WTC11 (cell line): ENCODE results near the gene INPP5F. TPM values are rescaled to one million over a fixed set of nuclear protein-coding genes. Genes with fewer than 3 reads are reported as not detected.

Experiments
- ATAC-seq: fragments of 200-7000 bp; cut with Tn5 transposase; 2 replicates; pipeline ENCODE4 v1.10.0; 2021; ENCODE audit warnings: mild to moderate bottlenecking, moderate library complexity
- Bru-seq: library from RNA; stranded (reverse); fragments of 400-500 nt; gene quantifications from one replicate; lab custom pipeline; 2021; lab: Mats Ljungman, UMichigan
- CTCF ChIA-PET: fragments of 300-600 bp; sonication (Branson Sonifier 250); formaldehyde crosslinking; loops from one replicate; lab custom pipeline; 2021; ENCODE audit warnings: antibody characterized with exemption; lab: Charles Lee
- POLR2A ChIA-PET: fragments of 350-600 bp; sonication (Branson Sonifier 250); formaldehyde crosslinking; loops from one replicate; lab custom pipeline; 2021; ENCODE audit warnings: antibody characterized with exemption; lab: Charles Lee
- DNase-seq: peaks from one replicate; pipeline ENCODE4 v3.0.0; 2021; ENCODE audit warnings: low spot score
- H3K27ac Mint-ChIP-seq: 2 replicates; pipeline ENCODE4 v1.8.0; 2021; ENCODE audit warnings: mixed read lengths
- H3K27me3 Mint-ChIP-seq: 2 replicates; pipeline ENCODE4 v1.8.0; 2021; ENCODE audit warnings: low read depth, mild to moderate bottlenecking, moderate library complexity, mixed read lengths
- H3K36me3 Mint-ChIP-seq: 2 replicates; pipeline ENCODE4 v1.8.0; 2021; ENCODE audit warnings: mixed read lengths
- H3K4me1 Mint-ChIP-seq: 2 replicates; pipeline ENCODE4 v1.8.0; 2022; ENCODE audit warnings: mixed read lengths
- H3K4me3 Mint-ChIP-seq: 2 replicates; pipeline ENCODE4 v1.8.0; 2021; ENCODE audit warnings: mild to moderate bottlenecking, moderate library complexity, mixed read lengths
- H3K9me3 Mint-ChIP-seq: 2 replicates; pipeline ENCODE4 v1.8.0; 2021; ENCODE audit warnings: mixed read lengths
- ARID4B ChIP-seq: sonication (generic); formaldehyde crosslinking; IDR thresholded peaks from 2 replicates; pipeline ENCODE4 v1.8.0; 2023; ENCODE audit warnings: missing genetic modification reagents, mild to moderate bottlenecking, borderline replicate concordance
- ATF3 ChIP-seq: sonication (generic); formaldehyde crosslinking; conservative IDR thresholded peaks from 2 replicates; pipeline ENCODE4 v1.8.1; 2022; ENCODE audit warnings: mild to moderate bottlenecking, missing genetic modification reagents
- ATF6 ChIP-seq: sonication (generic); formaldehyde crosslinking; IDR thresholded peaks from 2 replicates; pipeline ENCODE4 v1.8.1; 2023; ENCODE audit warnings: mild to moderate bottlenecking, missing genetic modification reagents
- E2F1 ChIP-seq: sonication (generic); formaldehyde crosslinking; IDR thresholded peaks from 2 replicates; pipeline ENCODE4 v1.8.0; 2022; ENCODE audit warnings: mild to moderate bottlenecking, missing genetic modification reagents
- ESRRA ChIP-seq: sonication (generic); formaldehyde crosslinking; IDR thresholded peaks from 2 replicates; pipeline ENCODE4 v1.8.1; 2022; ENCODE audit warnings: mild to moderate bottlenecking, missing genetic modification reagents, borderline replicate concordance
- FOXK1 ChIP-seq: sonication (generic); formaldehyde crosslinking; IDR thresholded peaks from 2 replicates; pipeline ENCODE4 v1.8.0; 2022; ENCODE audit warnings: mild to moderate bottlenecking, moderate library complexity, missing genetic modification reagents
- FOXP1 ChIP-seq: sonication (generic); formaldehyde crosslinking; IDR thresholded peaks from 2 replicates; pipeline ENCODE4 v1.8.0; 2022; ENCODE audit warnings: missing genetic modification reagents, mild to moderate bottlenecking, moderate library complexity, borderline replicate concordance
- FOXP4 ChIP-seq: sonication (generic); formaldehyde crosslinking; IDR thresholded peaks from 2 replicates; pipeline ENCODE4 v1.8.0; 2022; ENCODE audit warnings: mild to moderate bottlenecking, missing genetic modification reagents
- HMGXB4 ChIP-seq: sonication (generic); formaldehyde crosslinking; IDR thresholded peaks from 2 replicates; pipeline ENCODE4 v1.8.1; 2023; ENCODE audit warnings: mild to moderate bottlenecking, moderate library complexity, missing genetic modification reagents
- IRF2 ChIP-seq: sonication (generic); formaldehyde crosslinking; IDR thresholded peaks from 2 replicates; pipeline ENCODE4 v1.8.0; 2022; ENCODE audit warnings: low read depth, missing genetic modification reagents, borderline replicate concordance
- JAZF1 ChIP-seq: fragments of 250-450 bp; sonication (Bioruptor Pico); IDR thresholded peaks from 2 replicates; pipeline ENCODE4 v1.9.0; 2021; ENCODE audit warnings: moderate library complexity, mild to moderate bottlenecking, inconsistent platforms
- MLX ChIP-seq: sonication (generic); formaldehyde crosslinking; IDR thresholded peaks from 2 replicates; pipeline ENCODE4 v1.8.1; 2023; ENCODE audit warnings: mild to moderate bottlenecking, missing genetic modification reagents, moderate library complexity
- NR1H2 ChIP-seq: sonication (generic); formaldehyde crosslinking; IDR thresholded peaks from 2 replicates; pipeline ENCODE4 v1.9.0; 2021; ENCODE audit warnings: mild to moderate bottlenecking, moderate library complexity, missing genetic modification reagents
- PRRX2 ChIP-seq: fragments of 250-450 bp; sonication (Bioruptor Pico); IDR thresholded peaks from 2 replicates; pipeline ENCODE4 v1.8.0; 2021; ENCODE audit warnings: mild to moderate bottlenecking
- STAT6 ChIP-seq: sonication (generic); formaldehyde crosslinking; conservative IDR thresholded peaks from 2 replicates; pipeline ENCODE4 v1.8.1; 2023; ENCODE audit warnings: mild to moderate bottlenecking, low read depth, missing genetic modification reagents, moderate library complexity
- ZMAT4 ChIP-seq: fragments of 250-450 bp; sonication (Bioruptor Pico); IDR thresholded peaks from 2 replicates; pipeline ENCODE4 v1.9.0; 2021; ENCODE audit warnings: mild to moderate bottlenecking
- ZNF263 ChIP-seq: sonication (generic); formaldehyde crosslinking; IDR thresholded peaks from 2 replicates; pipeline ENCODE4 v1.8.1; 2022; ENCODE audit warnings: low read depth, mild to moderate bottlenecking, moderate library complexity, missing genetic modification reagents
- long read RNA-seq, 3 experiments: library from RNA in 1 of 3; library from capped mRNA in 1 of 3; library from polyadenylated mRNA in 1 of 3; unstranded in 2 of 3; stranded (forward) in 1 of 3; transcript quantifications; one replicate each; pipeline ENCODE4 v2.0.0, GENCODE V29; 2021
- total RNA-seq: library from RNA; stranded (reverse); gene quantifications from 3 replicates; pipeline ENCODE4 v1.2.3, GENCODE V29; 2021

Gene INPP5F
- total RNA-seq, result 79.3 to 83.3 TPM (median 80.6 TPM) in 3 replicates
- percentile 78 among the genes with signal in this experiment for Bru-seq, nascent RNA
- long read RNA-seq, experiment 1, full-length matches to known transcripts, result 58 of 122 reads
- long read RNA-seq, experiment 1, partial matches to known transcripts, result 17 of 122 reads
- long read RNA-seq, experiment 1, other reads (novel, unspliced or antisense), result 47 of 122 reads
- long read RNA-seq, experiment 2, full-length matches to known transcripts, result 47 of 109 reads
- long read RNA-seq, experiment 2, partial matches to known transcripts, result 13 of 109 reads
- long read RNA-seq, experiment 2, other reads (novel, unspliced or antisense), result 49 of 109 reads
- long read RNA-seq, experiment 3, partial matches to known transcripts, result 0 of 1 reads
- long read RNA-seq, experiment 3, other reads (novel, unspliced or antisense), result 1 of 1 reads

GRCh38 chr10:119725828-119726675 lies at the start of gene INPP5F:
Gene INPP5F, plus strand, starts transcription at chr10:119726050. Its CDS starts 213 bp downstream, at chr10:119726263.
- ChIA-PET POLR2A (interaction anchor here (0.5 to 2.9 kb wide), 17 partner anchors 9 to 167 kb away, joined by 3 to 49 read pairs (median 5); partner anchors contain the start of genes BAG3, MCMBP, SEC23IP and TIAL1), CTCF (interaction anchor here (0.7 to 3.5 kb wide), 18 partner anchors 9 to 1125 kb away, joined by 3 to 59 read pairs (median 5); partner anchors contain the start of genes BAG3, TIAL1 and WDR11)
- Mint-ChIP-seq H3K27me3 (no peaks in the 10 kb centered on the region), H3K36me3 (0 out of 2 replicates have a peak, but pooled peaks cover under 1% of the 10 kb centered on the region), H3K4me3 (peak within 1 kb of the TSS; percentile 82), H3K27ac (peak within 1 kb of the TSS; percentile 75), H3K9me3 (no peaks in the 10 kb centered on the region), H3K4me1 (peaks cover 30% of the 10 kb centered on the region)
- ATAC-seq (peak; percentile 96), DNase-seq (peak; percentile 99)
- TF ChIP-seq FOXK1 (CRISPR knock-in tag) (no peak), HMGXB4 (CRISPR knock-in tag) (peak; percentile 42; the same call in 1 of the 2 replicates), NR1H2 (CRISPR knock-in tag) (no peak), STAT6 (CRISPR knock-in tag) (no peak), PRRX2 (CRISPR knock-in tag) (no peak), ZMAT4 (CRISPR knock-in tag) (no peak), E2F1 (CRISPR knock-in tag) (no peak), ATF6 (no peak), JAZF1 (CRISPR knock-in tag) (no peak), IRF2 (CRISPR knock-in tag) (no peak), ARID4B (CRISPR knock-in tag) (no peak), FOXP1 (CRISPR knock-in tag) (no peak), ZNF263 (no peak), ATF3 (CRISPR knock-in tag) (no peak), FOXP4 (CRISPR knock-in tag) (no peak), MLX (CRISPR knock-in tag) (no peak), ESRRA (0 out of 2 replicates have a peak, but pooled peaks have one; percentile 26)
